ENCODE data around the gene FYN. TPM values are rescaled to one million over a fixed set of nuclear protein-coding genes. Genes with fewer than 3 reads are reported as not detected.

FYN gene
- total and polyA plus RNA-seq, 2 of the 4 experiments (the other 2 are of a cell fraction): 30.8 to 36.4 TPM

GRCh38 chr6:111865909-111866546 lies 7.2 kb downstream of the FYN start:
- H4K91ac ChIP-seq (ENCODE audit: insufficient read depth, low read depth, low read length): no peak overlapping the region
- H3K79me1 ChIP-seq (ENCODE audit: low read depth in 1 of 2, low read length in 2 of 2): peaks cover 37 to 48% of the 10 kb centered on the region in 2 experiments
- no peak overlapping the region for H2BK120ac ChIP-seq (ENCODE audit: low read depth, low read length)
- ATAC-seq (ENCODE audit: low read depth): no peak
- H3K23ac ChIP-seq (ENCODE audit: low read depth, low read length): no peak overlapping the region
- in situ Hi-C loops (cut with MboI; ENCODE audit: low sequenced_read_pairs) (no loop called here), dilution Hi-C loops (cut with HindIII; ENCODE audit: low sequenced_read_pairs, unreplicated experiment) (no loop called here), intact Hi-C loops (cut with micrococcal nuclease) (no loop called here)
- no peak overlapping the region for H3K4me3 ChIP-seq (ENCODE audit: insufficient read depth, low read depth, low read length)
- H3K9me3 ChIP-seq (ENCODE audit: control insufficient read depth, insufficient read depth, low read length): no peaks in the 10 kb centered on the region
- no peak overlapping the region for H4K5ac ChIP-seq (ENCODE audit: low read depth, low read length)
- peaks cover 1% of the 10 kb centered on the region; the same call in 1 of the 2 replicates for H3K4me1 ChIP-seq (ENCODE audit: control insufficient read depth, insufficient read depth, low read length)
- H2AFZ ChIP-seq (replicated peaks; ENCODE audit: low read length, poor library complexity): no peak overlapping the region
- no peak overlapping the region for H3K14ac ChIP-seq (replicated peaks; ENCODE audit: low read depth, low read length)
- H3K18ac ChIP-seq (ENCODE audit: low read depth, low read length): no peak overlapping the region
- 0 out of 2 replicates have a peak, but pooled peaks cover 1% of the 10 kb centered on the region for H3K36me3 ChIP-seq (ENCODE audit: control insufficient read depth, insufficient read depth, low read length)
- H2AK9ac ChIP-seq (replicated peaks; ENCODE audit: low read depth, low read length, poor library complexity): no peak overlapping the region
- H3K9me1 ChIP-seq (ENCODE audit: insufficient read depth, low read length): no peaks in the 10 kb centered on the region
- WGBS, 2 experiments (ENCODE audit: extremely low coverage in 2 of 2, insufficient read length in 1 of 2): 100% methylated on average over 1 of the region's 8 CpGs; no CpG with 5 or more reads in 1 of the 2 experiments
- no peak overlapping the region for H3K4ac ChIP-seq (ENCODE audit: low read depth, low read length)
- BruUV-seq (replicated peaks): no TSS peak
- H2BK20ac ChIP-seq (ENCODE audit: low read depth, low read length): no peak overlapping the region
- H3K27ac ChIP-seq (ENCODE audit: insufficient read depth, low read length): no peak overlapping the region
- H2BK5ac ChIP-seq (ENCODE audit: low read depth, low read length, poor library complexity, severe bottlenecking): no peak overlapping the region
- no peak overlapping the region for H2BK15ac ChIP-seq (ENCODE audit: low read depth, low read length)
- H3K27me3 ChIP-seq (ENCODE audit: control insufficient read depth, insufficient read depth, low read length): no peaks in the 10 kb centered on the region
- H4K8ac ChIP-seq (ENCODE audit: low read depth in 2 of 2, low read length in 2 of 2): no peak overlapping the region
- H3K9ac ChIP-seq (ENCODE audit: low read depth, low read length): no peak overlapping the region
- H3K56ac ChIP-seq (ENCODE audit: extremely low read depth, insufficient read depth, low read length): no peak overlapping the region
- no peak overlapping the region for H3K4me2 ChIP-seq (ENCODE audit: low read depth, low read length)
- DNase-seq: no peak
- no peak for TF ChIP-seq MAZ (IDR thresholded peaks at IDR 0.05; ENCODE audit: borderline replicate concordance, low read depth, low read length)
- no peak overlapping the region for H2AK5ac ChIP-seq (ENCODE audit: low read depth, low read length)
- CTCF ChIA-PET: no interaction called here
- peaks cover 17% of the 10 kb centered on the region; the same call in 1 of the 2 replicates for H4K20me1 ChIP-seq (ENCODE audit: insufficient read depth, low read length)
- POLR2A ChIA-PET (ENCODE audit: unreplicated experiment): no interaction called here

Data from IMR-90 (cell line).